GM19452 (cell line): ENCODE measurements around the gene SLC2A4RG.
A peak's percentile ranks its signal among the peaks of the same experiment; 100 is the strongest.

Source experiments
- ATAC-seq: cut with Tn5 transposase; IDR thresholded peaks from one replicate; pipeline ENCODE4 v1.9.1; 2021; ENCODE audit not compliant: unreplicated experiment

Gene SLC2A4RG

GRCh38 chr20:63698739-63699465, 40.7 kb upstream of the SLC2A4RG start:
- no peak for ATAC-seq

GRCh38 chr20:63699466-63700198, 39.9 kb upstream of the SLC2A4RG start:
- no peak for ATAC-seq

- no peak for ATAC-seq
These were observed 39.2 kb upstream of the SLC2A4RG start for GRCh38 chr20:63700199-63701050.

DNA sequence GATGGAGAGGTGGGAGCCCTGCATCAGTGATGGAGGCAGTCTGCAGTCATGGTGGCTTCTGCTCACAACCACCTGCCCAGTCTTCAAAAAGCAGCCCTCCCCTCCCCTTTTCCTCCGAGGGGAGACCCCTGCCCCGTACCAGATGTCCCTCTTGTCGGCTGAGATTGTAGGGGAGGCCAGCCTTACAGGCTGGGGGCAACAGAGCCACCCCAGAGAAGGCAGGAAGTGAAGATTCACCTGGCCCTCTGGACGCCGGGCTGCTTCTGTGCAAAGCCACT, 38.6 kb upstream of the SLC2A4RG start:
- no peak for ATAC-seq

DNA sequence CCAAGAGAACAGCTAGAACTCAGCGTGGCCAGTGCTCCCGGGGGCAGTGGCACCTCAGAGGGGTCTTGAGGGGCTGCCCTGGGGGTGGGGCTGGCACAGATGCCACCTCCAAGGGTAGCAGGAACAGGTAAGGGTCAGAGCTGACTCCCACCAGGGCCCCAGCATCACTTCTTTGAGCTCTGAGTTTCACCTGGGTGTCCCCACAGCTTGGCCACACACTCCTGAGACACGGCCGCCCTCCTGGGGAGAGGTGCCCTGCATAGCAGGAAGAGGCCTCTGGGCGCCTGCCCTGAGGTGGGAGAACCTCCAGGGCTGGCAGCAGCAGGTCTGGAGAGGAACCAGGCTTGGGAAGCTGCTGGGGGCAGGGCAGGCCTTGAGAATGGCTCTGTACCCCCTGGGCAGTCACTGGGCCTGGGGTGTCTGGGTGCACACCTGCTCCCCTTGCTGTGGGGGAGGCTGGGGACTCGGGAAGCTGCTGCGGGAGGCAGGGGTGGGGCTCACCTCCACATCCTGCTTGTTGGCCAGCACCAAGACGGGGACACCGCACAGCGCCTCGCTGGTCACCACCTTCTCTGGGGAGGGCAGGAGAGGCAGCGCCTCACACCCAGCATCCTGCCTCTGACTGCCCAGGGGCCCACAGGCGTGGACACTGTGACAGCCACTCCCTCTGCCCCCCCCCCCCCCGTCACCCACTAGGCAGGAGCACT, 38.1 kb upstream of the SLC2A4RG start:
- no peak for ATAC-seq

DNA sequence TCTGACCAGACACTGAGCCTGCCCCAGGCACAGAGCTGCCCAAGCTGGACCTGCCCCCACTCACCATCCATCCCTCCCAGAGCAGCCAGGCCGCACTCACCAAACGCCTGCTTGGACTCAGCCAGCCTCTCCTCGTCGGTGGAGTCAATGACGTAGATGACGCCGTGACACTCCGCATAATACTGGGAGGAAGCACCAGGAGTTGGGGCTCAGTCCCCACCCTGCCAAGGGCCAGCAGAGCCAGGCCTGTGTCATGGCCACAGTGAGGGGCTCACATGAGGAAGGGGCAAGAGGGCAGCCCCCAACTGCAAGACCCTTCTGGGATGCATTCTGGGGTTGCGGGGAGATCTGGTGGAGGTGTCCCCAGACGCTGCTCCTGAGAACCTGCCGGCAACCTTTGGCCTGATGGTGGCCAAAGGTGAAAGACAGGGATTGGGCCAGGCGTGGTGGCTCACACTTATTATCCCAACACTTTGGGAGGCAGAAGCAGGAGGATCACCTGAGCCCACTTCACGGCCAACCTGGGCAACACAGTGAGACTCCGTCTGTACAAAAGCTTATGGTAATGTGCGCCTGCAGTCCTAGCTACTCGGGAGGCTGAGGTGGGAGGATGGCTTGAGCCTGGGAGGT, 37.4 kb upstream of the SLC2A4RG start:
- no peak for ATAC-seq

- ATAC-seq = no peak
These were observed 36.7 kb upstream of the SLC2A4RG start for GRCh38 chr20:63702751-63703470.

DNA sequence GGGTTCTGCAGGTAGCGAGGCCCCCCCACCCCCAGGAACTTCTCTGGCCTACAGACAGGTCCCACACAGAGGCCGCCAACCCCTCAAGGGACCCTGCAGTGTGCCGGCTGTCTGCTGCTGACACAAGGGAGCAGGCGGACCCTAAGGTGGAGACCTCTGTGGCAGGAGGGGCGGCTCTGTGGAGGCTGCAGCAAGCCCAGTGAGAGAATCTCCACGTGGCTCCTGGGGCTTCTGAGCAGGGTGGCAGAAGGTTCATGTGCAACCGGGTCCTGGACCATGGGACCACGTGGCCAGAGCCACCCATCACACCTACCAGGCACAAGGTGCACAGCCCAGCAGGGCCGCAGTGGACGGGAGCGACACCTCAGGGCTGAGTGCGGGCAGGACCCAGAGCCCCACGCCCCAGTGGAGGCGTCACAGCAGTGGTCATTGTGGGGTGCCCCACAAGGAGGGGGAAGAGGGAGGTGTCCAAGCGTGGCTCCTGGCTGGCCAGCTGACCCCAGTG, 36.1 kb upstream of the SLC2A4RG start:
- ATAC-seq = no peak

DNA sequence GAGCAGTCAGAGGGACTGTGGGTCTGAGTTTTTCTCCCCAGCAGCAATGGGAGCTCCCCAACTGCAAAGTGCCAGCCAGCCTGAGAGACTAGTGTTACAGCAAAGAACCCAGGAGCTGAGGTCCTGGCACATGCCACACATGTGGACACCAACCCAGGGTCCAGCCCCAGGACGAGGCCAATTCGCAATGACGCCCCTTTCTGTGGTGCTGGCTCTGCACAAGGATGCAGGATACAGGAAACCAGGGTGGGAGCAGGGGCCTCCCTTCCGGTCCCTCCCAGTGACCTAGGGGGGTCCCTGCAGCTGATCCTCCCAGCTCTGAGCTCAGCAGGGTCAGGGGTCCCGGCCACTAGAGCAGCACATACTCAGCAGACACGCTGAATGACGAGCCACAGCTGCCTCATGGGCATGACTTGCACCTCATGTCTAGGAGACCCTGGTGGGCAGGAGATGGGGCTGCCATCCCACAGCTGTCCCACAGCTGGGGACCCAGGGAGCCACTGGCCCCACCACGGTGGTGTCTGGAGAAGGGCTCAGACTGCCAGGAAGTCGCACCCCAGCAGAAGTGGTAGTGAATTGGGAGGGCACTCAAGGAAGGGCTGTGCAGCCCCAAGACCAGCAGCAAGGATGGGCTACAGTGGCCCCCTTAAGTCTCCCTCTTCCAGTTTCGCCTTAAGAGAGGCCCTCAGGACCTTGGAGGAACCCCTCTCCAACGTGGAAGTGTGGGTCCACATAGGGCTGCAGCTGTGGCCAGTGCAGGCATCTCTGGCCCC, 35.4 kb upstream of the SLC2A4RG start:
- no peak for ATAC-seq

- no peak for ATAC-seq
These were observed 34.8 kb upstream of the SLC2A4RG start for GRCh38 chr20:63704749-63705117.

GRCh38 chr20:63705232-63706026, 34.1 kb upstream of the SLC2A4RG start:
- no peak for ATAC-seq

GRCh38 chr20:63706027-63706695, 33.4 kb upstream of the SLC2A4RG start:
- ATAC-seq = no peak

DNA sequence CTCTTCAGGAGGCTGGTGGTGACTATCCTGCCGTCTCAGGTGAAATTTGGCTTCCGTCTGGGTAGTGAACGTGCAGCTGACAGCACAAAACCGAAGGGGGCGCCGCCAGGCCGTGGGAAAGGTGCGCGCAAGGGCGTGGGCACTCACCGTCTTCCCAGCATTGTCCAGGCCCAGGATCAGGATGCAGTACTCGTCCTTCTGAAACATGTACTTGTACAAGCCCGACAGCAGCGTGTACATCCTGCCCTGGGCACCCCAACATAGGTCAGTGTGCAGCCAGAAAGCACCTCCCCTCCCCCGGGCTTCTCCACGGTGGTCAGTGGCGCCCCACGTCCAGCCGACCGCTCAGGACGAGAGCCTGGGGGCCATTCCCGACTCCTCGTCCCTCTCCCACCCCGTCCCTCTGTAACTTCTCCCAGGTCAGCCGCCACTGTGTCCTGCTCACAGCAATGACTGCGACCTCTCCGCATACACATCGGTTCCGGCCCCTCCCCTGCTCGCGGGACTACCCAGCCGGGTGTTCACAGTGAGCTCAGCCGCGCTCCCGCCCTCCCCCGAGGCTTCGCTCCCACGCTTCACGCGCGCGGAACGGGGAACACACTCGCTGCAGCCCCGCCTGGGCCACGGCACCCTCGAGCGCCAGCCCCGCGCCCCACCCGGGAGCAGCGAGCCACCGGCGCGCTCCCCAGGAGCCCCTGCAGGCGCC, 32.6 kb upstream of the SLC2A4RG start:
- ATAC-seq = peak; percentile 24

- ATAC-seq = peak; percentile 57
These were observed 31.8 kb upstream of the SLC2A4RG start, which contains the start of the genes ARFRP1 and ZGPAT for GRCh38 chr20:63707558-63708300. ARFRP1 (minus strand) TSS chr20:63707976; CDS start chr20:63707091, 885 bp downstream. ZGPAT (plus strand) TSS chr20:63708039; CDS start chr20:63708581, 542 bp downstream.

- ATAC-seq = peak; percentile 13
These were observed 31.1 kb upstream of the SLC2A4RG start for GRCh38 chr20:63708301-63709148.
